ENCODE data around the gene MRPL48.

GRCh38 chr11:73889536-73889935 is 101.9 kb downstream of the MRPL48 start:
- TF ChIP-seq, protein P1, sequence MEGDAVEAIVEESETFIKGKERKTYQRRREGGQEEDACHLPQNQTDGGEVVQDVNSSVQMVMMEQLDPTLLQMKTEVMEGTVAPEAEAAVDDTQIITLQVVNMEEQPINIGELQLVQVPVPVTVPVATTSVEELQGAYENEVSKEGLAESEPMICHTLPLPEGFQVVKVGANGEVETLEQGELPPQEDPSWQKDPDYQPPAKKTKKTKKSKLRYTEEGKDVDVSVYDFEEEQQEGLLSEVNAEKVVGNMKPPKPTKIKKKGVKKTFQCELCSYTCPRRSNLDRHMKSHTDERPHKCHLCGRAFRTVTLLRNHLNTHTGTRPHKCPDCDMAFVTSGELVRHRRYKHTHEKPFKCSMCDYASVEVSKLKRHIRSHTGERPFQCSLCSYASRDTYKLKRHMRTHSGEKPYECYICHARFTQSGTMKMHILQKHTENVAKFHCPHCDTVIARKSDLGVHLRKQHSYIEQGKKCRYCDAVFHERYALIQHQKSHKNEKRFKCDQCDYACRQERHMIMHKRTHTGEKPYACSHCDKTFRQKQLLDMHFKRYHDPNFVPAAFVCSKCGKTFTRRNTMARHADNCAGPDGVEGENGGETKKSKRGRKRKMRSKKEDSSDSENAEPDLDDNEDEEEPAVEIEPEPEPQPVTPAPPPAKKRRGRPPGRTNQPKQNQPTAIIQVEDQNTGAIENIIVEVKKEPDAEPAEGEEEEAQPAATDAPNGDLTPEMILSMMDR (IDR thresholded peaks at IDR 0.05), result no peak
- TF ChIP-seq ATF1 (CRISPR knock-in tag; IDR thresholded peaks at IDR 0.05), result no peak
- no peak for TF ChIP-seq ZNF138 (CRISPR knock-in tag; conservative IDR thresholded peaks at IDR 0.05)
